ENCODE measurements around the gene ALPL.

ALPL gene

GRCh38 chr1:21569820-21570527, 60.8 kb downstream of the ALPL start:
- Mint-ChIP-seq H3K27me3 (peaks cover 11% of the 10 kb centered on the region), H3K36me3 (ENCODE audit: low read depth) (no peaks in the 10 kb centered on the region), H3K27ac (no peak overlapping the region), H3K4me1 (no peaks in the 10 kb centered on the region), H3K4me3 (no peak overlapping the region), H3K9me3 (no peaks in the 10 kb centered on the region)
- ATAC-seq (no peak), DNase-seq (no peak)

- Mint-ChIP-seq H3K36me3 (ENCODE audit: low read depth) (no peaks in the 10 kb centered on the region), H3K9me3 (no peaks in the 10 kb centered on the region), H3K27me3 (peaks cover 14% of the 10 kb centered on the region), H3K4me3 (no peak overlapping the region), H3K4me1 (no peaks in the 10 kb centered on the region), H3K27ac (no peak overlapping the region)
- ATAC-seq (no peak), DNase-seq (no peak)
Observed at GRCh38 chr1:21570528-21570875, 61.3 kb downstream of the ALPL start.

- H3K36me3 Mint-ChIP-seq (ENCODE audit: low read depth), result no peaks in the 10 kb centered on the region
- no peaks in the 10 kb centered on the region for H3K9me3 Mint-ChIP-seq
- no peak overlapping the region for H3K27ac Mint-ChIP-seq
- no peak overlapping the region for H3K4me3 Mint-ChIP-seq
- ATAC-seq (no peak), DNase-seq (no peak)
- H3K27me3 Mint-ChIP-seq, result peaks cover 14% of the 10 kb centered on the region
- H3K4me1 Mint-ChIP-seq, result no peaks in the 10 kb centered on the region
Observed at GRCh38 chr1:21570885-21571284, 61.7 kb downstream of the ALPL start.

GRCh38 chr1:21572221-21572620, 63.0 kb downstream of the ALPL start:
- Mint-ChIP-seq H3K9me3 (no peaks in the 10 kb centered on the region), H3K36me3 (ENCODE audit: low read depth) (no peaks in the 10 kb centered on the region), H3K4me1 (no peaks in the 10 kb centered on the region), H3K27me3 (peaks cover 17% of the 10 kb centered on the region), H3K4me3 (no peak overlapping the region), H3K27ac (no peak overlapping the region)
- no peak for ATAC-seq
- no peak for DNase-seq

- H3K27ac Mint-ChIP-seq, result no peak overlapping the region
- no peaks in the 10 kb centered on the region for H3K9me3 Mint-ChIP-seq
- peaks cover 17% of the 10 kb centered on the region for H3K27me3 Mint-ChIP-seq
- ATAC-seq, result no peak
- H3K4me3 Mint-ChIP-seq, result no peak overlapping the region
- H3K4me1 Mint-ChIP-seq, result no peaks in the 10 kb centered on the region
- H3K36me3 Mint-ChIP-seq (ENCODE audit: low read depth), result no peaks in the 10 kb centered on the region
- no peak for DNase-seq
Observed at GRCh38 chr1:21572735-21573277, 63.6 kb downstream of the ALPL start.

- no peak for ATAC-seq
- no peak overlapping the region for H3K4me3 Mint-ChIP-seq
- H3K4me1 Mint-ChIP-seq, result no peaks in the 10 kb centered on the region
- no peak overlapping the region for H3K27ac Mint-ChIP-seq
- no peaks in the 10 kb centered on the region for H3K9me3 Mint-ChIP-seq
- no peak for DNase-seq
- H3K36me3 Mint-ChIP-seq (ENCODE audit: low read depth), result no peaks in the 10 kb centered on the region
- H3K27me3 Mint-ChIP-seq, result peaks cover 17% of the 10 kb centered on the region
Observed at GRCh38 chr1:21573475-21573874, 64.3 kb downstream of the ALPL start.

GRCh38 chr1:21573971-21574465, 64.8 kb downstream of the ALPL start:
- H3K27me3 Mint-ChIP-seq, result peaks cover 17% of the 10 kb centered on the region
- H3K36me3 Mint-ChIP-seq (ENCODE audit: low read depth), result no peaks in the 10 kb centered on the region
- H3K27ac Mint-ChIP-seq, result no peak overlapping the region
- no peaks in the 10 kb centered on the region for H3K9me3 Mint-ChIP-seq
- DNase-seq, result peak; percentile 20
- H3K4me1 Mint-ChIP-seq, result no peaks in the 10 kb centered on the region
- ATAC-seq, result peak; percentile 53
- no peak overlapping the region for H3K4me3 Mint-ChIP-seq

- no peak overlapping the region for H3K27ac Mint-ChIP-seq
- no peaks in the 10 kb centered on the region for H3K36me3 Mint-ChIP-seq (ENCODE audit: low read depth)
- DNase-seq, result no peak
- no peaks in the 10 kb centered on the region for H3K9me3 Mint-ChIP-seq
- no peak overlapping the region for H3K4me3 Mint-ChIP-seq
- ATAC-seq, result no peak
- H3K27me3 Mint-ChIP-seq, result peaks cover 17% of the 10 kb centered on the region
- no peaks in the 10 kb centered on the region for H3K4me1 Mint-ChIP-seq
Observed at GRCh38 chr1:21574466-21575151, 65.4 kb downstream of the ALPL start.

- no peak for DNase-seq
- no peak for ATAC-seq
- H3K27ac Mint-ChIP-seq, result no peak overlapping the region
- H3K36me3 Mint-ChIP-seq (ENCODE audit: low read depth), result no peaks in the 10 kb centered on the region
- no peak overlapping the region for H3K4me3 Mint-ChIP-seq
- H3K27me3 Mint-ChIP-seq, result peaks cover 17% of the 10 kb centered on the region
- no peaks in the 10 kb centered on the region for H3K4me1 Mint-ChIP-seq
- H3K9me3 Mint-ChIP-seq, result no peaks in the 10 kb centered on the region
Observed at GRCh38 chr1:21575351-21575942, 66.2 kb downstream of the ALPL start.

- no peaks in the 10 kb centered on the region for H3K36me3 Mint-ChIP-seq (ENCODE audit: low read depth)
- H3K4me1 Mint-ChIP-seq, result no peaks in the 10 kb centered on the region
- H3K4me3 Mint-ChIP-seq, result no peak overlapping the region
- H3K9me3 Mint-ChIP-seq, result no peaks in the 10 kb centered on the region
- H3K27ac Mint-ChIP-seq, result no peak overlapping the region
- no peak for DNase-seq
- no peak for ATAC-seq
- H3K27me3 Mint-ChIP-seq, result peaks cover 17% of the 10 kb centered on the region
Observed at GRCh38 chr1:21576031-21576797, 67.0 kb downstream of the ALPL start.

- ATAC-seq (no peak), DNase-seq (no peak)
- Mint-ChIP-seq H3K36me3 (ENCODE audit: low read depth) (no peaks in the 10 kb centered on the region), H3K27me3 (peaks cover 17% of the 10 kb centered on the region), H3K9me3 (no peaks in the 10 kb centered on the region), H3K4me1 (no peaks in the 10 kb centered on the region), H3K4me3 (no peak overlapping the region), H3K27ac (no peak overlapping the region)
Observed at GRCh38 chr1:21576798-21577187, 67.6 kb downstream of the ALPL start.

- H3K36me3 Mint-ChIP-seq (ENCODE audit: low read depth), result no peaks in the 10 kb centered on the region
- no peaks in the 10 kb centered on the region for H3K9me3 Mint-ChIP-seq
- H3K27me3 Mint-ChIP-seq, result peaks cover 17% of the 10 kb centered on the region
- no peak for ATAC-seq
- DNase-seq, result no peak
- no peaks in the 10 kb centered on the region for H3K4me1 Mint-ChIP-seq
- H3K27ac Mint-ChIP-seq, result no peak overlapping the region
- H3K4me3 Mint-ChIP-seq, result no peak overlapping the region
Observed at GRCh38 chr1:21577324-21577723, 68.1 kb downstream of the ALPL start.

- ATAC-seq (no peak), DNase-seq (no peak)
- Mint-ChIP-seq H3K9me3 (no peaks in the 10 kb centered on the region), H3K27me3 (peaks cover 15% of the 10 kb centered on the region), H3K4me3 (no peak overlapping the region), H3K4me1 (no peaks in the 10 kb centered on the region), H3K27ac (no peak overlapping the region), H3K36me3 (ENCODE audit: low read depth) (no peaks in the 10 kb centered on the region)
Observed at GRCh38 chr1:21577933-21578332, 68.7 kb downstream of the ALPL start.

GRCh38 chr1:21579791-21580190, 70.6 kb downstream of the ALPL start:
- no peak overlapping the region for H3K4me3 Mint-ChIP-seq
- no peaks in the 10 kb centered on the region for H3K36me3 Mint-ChIP-seq (ENCODE audit: low read depth)
- DNase-seq (no peak), ATAC-seq (no peak)
- H3K27ac Mint-ChIP-seq, result no peak overlapping the region
- no peaks in the 10 kb centered on the region for H3K4me1 Mint-ChIP-seq
- peaks cover 7% of the 10 kb centered on the region for H3K27me3 Mint-ChIP-seq
- no peaks in the 10 kb centered on the region for H3K9me3 Mint-ChIP-seq

Measured in activated naive CD8-positive, alpha-beta T cell treated with anti-CD3 and anti-CD28 coated beads, Interleukin-2, amount 50 U/mL, for 24 hours (primary cell).